Neural progenitor cell (in vitro differentiated cells): ENCODE data around the gene MYADM. TPM values are rescaled to one million over a fixed set of nuclear protein-coding genes. Genes with fewer than 3 reads are reported as not detected.

ENCODE experiments used
- DNase-seq: peaks from one replicate; pipeline ENCODE4 v3.0.0-alpha.2; 2016; ENCODE audit warnings: low spot score
- H2AFZ ChIP-seq: fragments of 200-600 bp; sonication (generic); replicated peaks from 2 replicates; pipeline ENCODE4 v1.6.1; 2016; ENCODE audit warnings: antibody characterized with exemption
- H3F3A ChIP-seq: fragments of 200-600 bp; sonication (generic); 2 replicates; pipeline ENCODE4 v1.6.1; 2016; ENCODE audit warnings: antibody characterized with exemption, low read depth
- H3K27ac ChIP-seq: fragments of 200-600 bp; sonication (generic); 2 replicates; pipeline ENCODE4 v1.5.1; 2016; ENCODE audit warnings: mild to moderate bottlenecking
- H3K27me3 ChIP-seq: fragments of 200-600 bp; sonication (generic); 2 replicates; pipeline ENCODE4 v1.6.1; 2016; ENCODE audit warnings: mild to moderate bottlenecking, moderate library complexity
- H3K36me3 ChIP-seq: fragments of 200-600 bp; sonication (generic); 2 replicates; pipeline ENCODE4 v1.5.1; 2016
- H3K4me1 ChIP-seq: fragments of 200-600 bp; sonication (generic); 2 replicates; pipeline ENCODE4 v1.6.1; 2016; ENCODE audit warnings: mixed run types
- H3K4me2 ChIP-seq: fragments of 200-600 bp; sonication (generic); 2 replicates; pipeline ENCODE4 v1.6.1; 2016
- H3K4me3 ChIP-seq: fragments of 200-600 bp; sonication (generic); 2 replicates; pipeline ENCODE4 v1.5.1; 2016
- H3K79me2 ChIP-seq: fragments of 200-600 bp; sonication (generic); 2 replicates; pipeline ENCODE4 v1.6.1; 2016; ENCODE audit warnings: low read depth
- H3K9ac ChIP-seq: fragments of 200-600 bp; sonication (generic); 2 replicates; pipeline ENCODE4 v1.6.1; 2016
- H3K9me3 ChIP-seq: fragments of 200-600 bp; sonication (generic); 2 replicates; pipeline ENCODE4 v1.5.1; 2016; ENCODE audit warnings: low read depth
- H4K20me1 ChIP-seq: fragments of 200-600 bp; sonication (generic); 2 replicates; pipeline ENCODE4 v1.6.1; 2016; ENCODE audit warnings: low read depth
- H3K27ac Mint-ChIP-seq: 3 replicates; pipeline ENCODE4 v1.8.0; 2021; ENCODE audit warnings: mixed read lengths
- H3K27me3 Mint-ChIP-seq: 2 replicates; pipeline ENCODE4 v1.8.0; 2022; ENCODE audit warnings: low read depth, mild to moderate bottlenecking, inconsistent platforms, moderate library complexity, mixed read lengths; ENCODE audit not compliant: insufficient read depth
- H3K36me3 Mint-ChIP-seq: 3 replicates; pipeline ENCODE4 v1.8.0; 2021; ENCODE audit warnings: mixed read lengths
- H3K4me1 Mint-ChIP-seq: 3 replicates; pipeline ENCODE4 v1.8.0; 2021; ENCODE audit warnings: mixed read lengths
- H3K4me3 Mint-ChIP-seq: 3 replicates; pipeline ENCODE4 v1.8.0; 2021; ENCODE audit warnings: mild to moderate bottlenecking, moderate library complexity, mixed read lengths
- H3K9me3 Mint-ChIP-seq: 3 replicates; pipeline ENCODE4 v1.8.0; 2020; ENCODE audit warnings: mixed read lengths
- EZH2 ChIP-seq: fragments of 200-600 bp; sonication (generic); IDR thresholded peaks from 2 replicates; pipeline ENCODE4 v1.6.1; 2017; ENCODE audit warnings: antibody characterized with exemption, mild to moderate bottlenecking, moderate library complexity
- EZH2phosphoT487 ChIP-seq: fragments of 200-600 bp; sonication (generic); IDR thresholded peaks from 2 replicates; pipeline ENCODE4 v1.6.1; 2017; ENCODE audit warnings: antibody characterized with exemption
- total RNA-seq: library from RNA; depleted of rRNA; stranded (reverse); fragments of >200 nt; gene quantifications from 2 replicates; pipeline ENCODE4 v1.2.3, GENCODE V29; 2015; ENCODE audit warnings: low replicate concordance
- TF ChIP-seq, protein P1 (sequence below): fragments of 200-600 bp; sonication (generic); IDR thresholded peaks from 2 replicates; pipeline ENCODE4 v1.5.1; 2017; ENCODE audit warnings: antibody characterized with exemption, mild to moderate bottlenecking

The MYADM gene
- total RNA-seq, 1 donor from 2014 or later = 11.5 TPM

GRCh38 chr19:53871454-53871853 lies 3.8 kb downstream of the MYADM start:
- no peak overlapping the region for H3K4me2 ChIP-seq
- no peak overlapping the region for H3K4me3 ChIP-seq
- no peak overlapping the region for H3K27ac ChIP-seq
- no peak overlapping the region for H2AFZ ChIP-seq
- H3K4me3 Mint-ChIP-seq = peak overlapping the region; percentile 79
- peaks cover 24% of the 10 kb centered on the region for H3K4me1 Mint-ChIP-seq
- no peaks in the 10 kb centered on the region for H3K36me3 ChIP-seq
- no peaks in the 10 kb centered on the region for H3K9me3 Mint-ChIP-seq
- no peak for DNase-seq
- peaks cover 33% of the 10 kb centered on the region for H4K20me1 ChIP-seq
- H3K4me1 ChIP-seq = peaks cover 4% of the 10 kb centered on the region
- H3K27me3 Mint-ChIP-seq = peaks cover 19% of the 10 kb centered on the region
- no peak overlapping the region for H3K9ac ChIP-seq
- H3K79me2 ChIP-seq = peaks cover 32% of the 10 kb centered on the region
- H3K36me3 Mint-ChIP-seq = peaks cover 24% of the 10 kb centered on the region
- no peaks in the 10 kb centered on the region for H3K27me3 ChIP-seq
- TF ChIP-seq EZH2phosphoT487 = no peak
- TF ChIP-seq, protein P1, sequence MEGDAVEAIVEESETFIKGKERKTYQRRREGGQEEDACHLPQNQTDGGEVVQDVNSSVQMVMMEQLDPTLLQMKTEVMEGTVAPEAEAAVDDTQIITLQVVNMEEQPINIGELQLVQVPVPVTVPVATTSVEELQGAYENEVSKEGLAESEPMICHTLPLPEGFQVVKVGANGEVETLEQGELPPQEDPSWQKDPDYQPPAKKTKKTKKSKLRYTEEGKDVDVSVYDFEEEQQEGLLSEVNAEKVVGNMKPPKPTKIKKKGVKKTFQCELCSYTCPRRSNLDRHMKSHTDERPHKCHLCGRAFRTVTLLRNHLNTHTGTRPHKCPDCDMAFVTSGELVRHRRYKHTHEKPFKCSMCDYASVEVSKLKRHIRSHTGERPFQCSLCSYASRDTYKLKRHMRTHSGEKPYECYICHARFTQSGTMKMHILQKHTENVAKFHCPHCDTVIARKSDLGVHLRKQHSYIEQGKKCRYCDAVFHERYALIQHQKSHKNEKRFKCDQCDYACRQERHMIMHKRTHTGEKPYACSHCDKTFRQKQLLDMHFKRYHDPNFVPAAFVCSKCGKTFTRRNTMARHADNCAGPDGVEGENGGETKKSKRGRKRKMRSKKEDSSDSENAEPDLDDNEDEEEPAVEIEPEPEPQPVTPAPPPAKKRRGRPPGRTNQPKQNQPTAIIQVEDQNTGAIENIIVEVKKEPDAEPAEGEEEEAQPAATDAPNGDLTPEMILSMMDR = no peak
- TF ChIP-seq EZH2 = no peak
- H3K27ac Mint-ChIP-seq = no peak overlapping the region
- H3K9me3 ChIP-seq = no peaks in the 10 kb centered on the region
- peaks cover 23% of the 10 kb centered on the region for H3F3A ChIP-seq

GRCh38 chr19:53872762-53873161 lies 5.1 kb downstream of the MYADM start:
- Histone ChIP-seq H3K4me1 (peaks cover 4% of the 10 kb centered on the region), H4K20me1 (peaks cover 32% of the 10 kb centered on the region), H2AFZ (no peak overlapping the region), H3K9me3 (no peaks in the 10 kb centered on the region), H3K4me3 (no peak overlapping the region), H3K4me2 (no peak overlapping the region), H3K9ac (no peak overlapping the region), H3K36me3 (no peaks in the 10 kb centered on the region), H3K27ac (no peak overlapping the region), H3F3A (peaks cover 23% of the 10 kb centered on the region), H3K27me3 (no peaks in the 10 kb centered on the region), H3K79me2 (peaks cover 32% of the 10 kb centered on the region)
- Mint-ChIP-seq H3K27me3 (peaks cover 17% of the 10 kb centered on the region), H3K9me3 (no peaks in the 10 kb centered on the region), H3K4me1 (peaks cover 18% of the 10 kb centered on the region), H3K4me3 (no peak overlapping the region), H3K27ac (no peak overlapping the region), H3K36me3 (peaks cover 28% of the 10 kb centered on the region)
- DNase-seq = no peak
- TF ChIP-seq EZH2 (no peak), EZH2phosphoT487 (no peak)
- TF ChIP-seq, protein P1 = no peak

DNA sequence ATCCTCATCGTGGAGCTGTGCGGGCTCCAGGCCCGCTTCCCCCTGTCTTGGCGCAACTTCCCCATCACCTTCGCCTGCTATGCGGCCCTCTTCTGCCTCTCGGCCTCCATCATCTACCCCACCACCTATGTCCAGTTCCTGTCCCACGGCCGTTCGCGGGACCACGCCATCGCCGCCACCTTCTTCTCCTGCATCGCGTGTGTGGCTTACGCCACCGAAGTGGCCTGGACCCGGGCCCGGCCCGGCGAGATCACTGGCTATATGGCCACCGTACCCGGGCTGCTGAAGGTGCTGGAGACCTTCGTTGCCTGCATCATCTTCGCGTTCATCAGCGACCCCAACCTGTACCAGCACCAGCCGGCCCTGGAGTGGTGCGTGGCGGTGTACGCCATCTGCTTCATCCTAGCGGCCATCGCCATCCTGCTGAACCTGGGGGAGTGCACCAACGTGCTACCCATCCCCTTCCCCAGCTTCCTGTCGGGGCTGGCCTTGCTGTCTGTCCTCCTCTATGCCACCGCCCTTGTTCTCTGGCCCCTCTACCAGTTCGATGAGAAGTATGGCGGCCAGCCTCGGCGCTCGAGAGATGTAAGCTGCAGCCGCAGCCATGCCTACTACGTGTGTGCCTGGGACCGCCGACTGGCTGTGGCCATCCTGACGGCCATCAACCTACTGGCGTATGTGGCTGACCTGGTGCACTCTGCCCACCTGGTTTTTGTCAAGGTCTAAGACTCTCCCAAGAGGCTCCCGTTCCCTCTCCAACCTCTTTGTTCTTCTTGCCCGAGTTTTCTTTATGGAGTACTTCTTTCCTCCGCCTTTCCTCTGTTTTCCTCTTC lies 6.3 kb downstream of the MYADM start:
- H3K4me1 ChIP-seq = peaks cover 4% of the 10 kb centered on the region
- TF ChIP-seq EZH2phosphoT487 = no peak
- TF ChIP-seq, protein P1 = no peak
- no peak for TF ChIP-seq EZH2

More for the DNA sequence above, 6.3 kb downstream of the MYADM start:
- peaks cover 28% of the 10 kb centered on the region for H3K36me3 Mint-ChIP-seq
- peaks cover 19% of the 10 kb centered on the region for H3K4me1 Mint-ChIP-seq
- H3K4me2 ChIP-seq = no peak overlapping the region
- H4K20me1 ChIP-seq = peaks cover 24% of the 10 kb centered on the region
- H3K4me3 Mint-ChIP-seq = peak overlapping the region; percentile 43
- H3K27me3 ChIP-seq = no peaks in the 10 kb centered on the region
- H3K27ac ChIP-seq = no peak overlapping the region
- H3K36me3 ChIP-seq = no peaks in the 10 kb centered on the region
- peaks cover 11% of the 10 kb centered on the region for H3K27me3 Mint-ChIP-seq
- H3K9me3 Mint-ChIP-seq = no peaks in the 10 kb centered on the region
- H3K9ac ChIP-seq = no peak overlapping the region
- no peaks in the 10 kb centered on the region for H3K9me3 ChIP-seq
- H3K4me3 ChIP-seq = no peak overlapping the region
- no peak for DNase-seq
- peaks cover 25% of the 10 kb centered on the region for H3K79me2 ChIP-seq
- peaks cover 19% of the 10 kb centered on the region for H3F3A ChIP-seq
- peak overlapping the region; percentile 13 for H3K27ac Mint-ChIP-seq
- H2AFZ ChIP-seq = no peak overlapping the region
